HG03520 (cell line): ENCODE data around the gene MARK1.

Source experiments
- ATAC-seq: cut with Tn5 transposase; IDR thresholded peaks from one replicate; pipeline ENCODE4 v1.9.1; 2021; ENCODE audit warnings: mild to moderate bottlenecking, moderate library complexity; ENCODE audit not compliant: unreplicated experiment

MARK1 gene

GRCh38 chr1:220708936-220709801 is 181.2 kb downstream of the MARK1 start:
- ATAC-seq = no peak

- no peak for ATAC-seq
Observed at GRCh38 chr1:220710333-220710732, 182.4 kb downstream of the MARK1 start.

GRCh38 chr1:220711056-220711809 is 183.3 kb downstream of the MARK1 start:
- peak; percentile 90 for ATAC-seq
